Astrocyte (in vitro differentiated cells and primary cell): ENCODE data around the gene TAF11L14.
"Not testable (repeated sequence)": the region's sequence is repeated elsewhere in the genome, so short reads cannot be mapped to it uniquely, and the experiment has no call there.

Experiments
- EZH2 ChIP-seq: IDR thresholded peaks from 2 replicates; pipeline ENCODE4 v1.6.1; 2012; ENCODE audit warnings: mild to moderate bottlenecking, low read length, inconsistent platforms; ENCODE audit not compliant: insufficient read depth
- TF ChIP-seq, protein P1 (sequence below): IDR thresholded peaks from 2 replicates; pipeline ENCODE4 v1.5.1; 2011; ENCODE audit warnings: low read depth, mild to moderate bottlenecking, inconsistent platforms, low read length, moderate library complexity; ENCODE audit not compliant: insufficient read depth

DNA sequence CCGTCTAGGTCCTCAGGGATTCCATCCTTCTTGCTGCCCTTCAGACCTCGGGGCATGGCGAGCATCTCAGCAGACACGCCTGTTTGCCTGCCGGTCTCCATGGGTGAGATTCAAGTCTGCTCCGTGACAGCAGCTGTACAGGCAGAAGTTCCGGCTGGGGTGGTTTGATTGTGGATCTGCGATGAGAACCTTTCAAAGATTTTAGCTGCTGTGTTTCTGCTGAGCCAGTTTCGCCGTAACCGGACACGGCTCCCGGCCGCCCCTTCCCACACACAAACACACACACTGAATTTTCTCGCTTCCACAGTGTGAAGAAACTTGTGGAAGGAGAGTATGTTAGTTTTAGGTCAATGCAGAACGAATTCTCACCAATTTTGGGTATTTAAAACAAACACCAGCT lies 48.6 kb upstream of the TAF11L14 start, which contains the start of gene TAF11L7:
- TF ChIP-seq, protein P1, sequence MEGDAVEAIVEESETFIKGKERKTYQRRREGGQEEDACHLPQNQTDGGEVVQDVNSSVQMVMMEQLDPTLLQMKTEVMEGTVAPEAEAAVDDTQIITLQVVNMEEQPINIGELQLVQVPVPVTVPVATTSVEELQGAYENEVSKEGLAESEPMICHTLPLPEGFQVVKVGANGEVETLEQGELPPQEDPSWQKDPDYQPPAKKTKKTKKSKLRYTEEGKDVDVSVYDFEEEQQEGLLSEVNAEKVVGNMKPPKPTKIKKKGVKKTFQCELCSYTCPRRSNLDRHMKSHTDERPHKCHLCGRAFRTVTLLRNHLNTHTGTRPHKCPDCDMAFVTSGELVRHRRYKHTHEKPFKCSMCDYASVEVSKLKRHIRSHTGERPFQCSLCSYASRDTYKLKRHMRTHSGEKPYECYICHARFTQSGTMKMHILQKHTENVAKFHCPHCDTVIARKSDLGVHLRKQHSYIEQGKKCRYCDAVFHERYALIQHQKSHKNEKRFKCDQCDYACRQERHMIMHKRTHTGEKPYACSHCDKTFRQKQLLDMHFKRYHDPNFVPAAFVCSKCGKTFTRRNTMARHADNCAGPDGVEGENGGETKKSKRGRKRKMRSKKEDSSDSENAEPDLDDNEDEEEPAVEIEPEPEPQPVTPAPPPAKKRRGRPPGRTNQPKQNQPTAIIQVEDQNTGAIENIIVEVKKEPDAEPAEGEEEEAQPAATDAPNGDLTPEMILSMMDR: not testable (repeated sequence)
- TF ChIP-seq EZH2: not testable (repeated sequence)
